NCI-H128 (cell line): ENCODE data around the gene SDHA.

Experiments used
- DNase-seq: peaks from one replicate; lab custom pipeline; 2025; ENCODE audit not compliant: unreplicated experiment; lab: John Stamatoyannopoulos, UW

Gene SDHA

GRCh38 chr5:185095-186070, 32.7 kb upstream of the SDHA start:
- DNase-seq: no peak

GRCh38 chr5:186091-187041, 31.8 kb upstream of the SDHA start:
- no peak for DNase-seq

GRCh38 chr5:187042-187431, 31.1 kb upstream of the SDHA start:
- no peak for DNase-seq

- no peak for DNase-seq
Observed at GRCh38 chr5:187617-188451, 30.3 kb upstream of the SDHA start.

- peak; percentile 97 for DNase-seq
Observed at GRCh38 chr5:188488-189481, 29.3 kb upstream of the SDHA start.

- no peak for DNase-seq
Observed at GRCh38 chr5:189486-189885, 28.6 kb upstream of the SDHA start.

- no peak for DNase-seq
Observed at GRCh38 chr5:189976-190365, 28.1 kb upstream of the SDHA start.

GRCh38 chr5:190366-191035, 27.6 kb upstream of the SDHA start:
- DNase-seq: no peak

GRCh38 chr5:191036-191948, 26.8 kb upstream of the SDHA start, which contains the start of gene LRRC14B:
Gene LRRC14B (plus strand): TSS chr5:191495. CDS start chr5:191539, 44 bp downstream.
- no peak for DNase-seq

- no peak for DNase-seq
Observed at GRCh38 chr5:191949-192690, 26.0 kb upstream of the SDHA start.

GRCh38 chr5:192691-192969, 25.5 kb upstream of the SDHA start:
- DNase-seq: no peak

GRCh38 chr5:192970-193831, 24.9 kb upstream of the SDHA start:
- no peak for DNase-seq

- no peak for DNase-seq
Observed at GRCh38 chr5:194102-194501, 24.0 kb upstream of the SDHA start.

GRCh38 chr5:194603-195209, 23.4 kb upstream of the SDHA start:
- no peak for DNase-seq

- no peak for DNase-seq
Observed at GRCh38 chr5:195401-196160, 22.5 kb upstream of the SDHA start.
